Measurements from ENCODE around the gene FAM83C.

- TF ChIP-seq CTCF (IDR thresholded peaks at IDR 0.05; ENCODE audit: poor library complexity): no peak
- TF ChIP-seq EZH2 (IDR thresholded peaks at IDR 0.05; ENCODE audit: borderline replicate concordance): no peak
These were observed 20.3 kb downstream of the FAM83C start for GRCh38 chr20:35271904-35272303.
